AG04449 (cell line): ENCODE measurements around the gene PLEKHA6.

Experiments
- CTCF ChIA-PET: fragments of 350-600 bp; formaldehyde crosslinking; extraction: SDS; loops from one replicate; lab custom pipeline; 2021; ENCODE audit warnings: antibody characterized with exemption; lab: Yijun Ruan, JAX
- POLR2A ChIA-PET: fragments of 400-600, 350-600 bp; formaldehyde crosslinking; extraction: SDS; loops from one replicate; lab custom pipeline; 2020; ENCODE audit warnings: antibody characterized with exemption, inconsistent platforms; lab: Yijun Ruan, JAX
- DNase-seq: peaks from one replicate; pipeline ENCODE4 v3.0.0-alpha.2; 2010; ENCODE audit warnings: low read depth, low spot score
- H3K4me3 ChIP-seq: 2 replicates; pipeline ENCODE4 v1.5.1; 2011; ENCODE audit warnings: low read depth, mild to moderate bottlenecking, control low read depth, low read length
- TF ChIP-seq, protein P1 (sequence below): IDR thresholded peaks from one replicate; pipeline ENCODE4 v1.5.1; 2011; ENCODE audit warnings: mild to moderate bottlenecking, moderate library complexity, low read length, control low read depth, inconsistent platforms; ENCODE audit not compliant: insufficient read depth; ENCODE audit errors: missing control alignments

The PLEKHA6 gene

DNA sequence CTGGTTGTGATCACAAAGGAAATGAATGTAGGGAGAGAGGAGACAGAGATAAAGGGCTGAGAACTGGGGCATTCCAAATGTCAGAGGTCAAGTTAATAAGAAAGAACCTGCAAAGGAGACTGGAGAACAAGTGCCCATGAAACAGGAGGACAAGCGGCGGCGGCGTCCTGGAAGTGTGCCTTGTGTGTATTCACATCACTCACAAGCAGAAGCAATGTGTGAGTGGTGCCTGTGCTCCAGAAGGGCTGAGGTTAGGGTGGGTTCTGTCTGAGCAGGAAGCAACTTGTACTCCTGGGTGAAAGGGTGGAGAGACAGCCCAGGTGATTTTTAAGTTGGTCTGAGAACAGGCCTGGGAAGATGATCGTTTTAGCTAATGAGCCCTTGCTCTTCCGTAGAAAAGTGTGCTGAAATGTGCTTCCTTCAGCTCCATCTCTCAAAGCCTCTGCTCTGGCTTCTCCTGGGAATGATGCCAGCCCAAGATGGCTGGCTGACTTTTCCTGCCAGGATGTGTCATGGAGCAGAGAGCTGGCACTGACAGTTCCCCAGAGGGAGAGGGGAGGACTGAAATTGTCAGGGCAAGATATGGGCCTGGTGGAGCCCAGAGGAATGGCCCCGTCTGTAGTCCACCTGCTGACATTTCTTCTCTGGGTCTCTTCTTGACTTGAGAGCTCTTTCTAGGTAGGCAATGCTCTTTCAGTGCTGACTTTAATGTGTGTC, 25.1 kb upstream of the PLEKHA6 start:
- no peak overlapping the region for H3K4me3 ChIP-seq
- TF ChIP-seq, protein P1, sequence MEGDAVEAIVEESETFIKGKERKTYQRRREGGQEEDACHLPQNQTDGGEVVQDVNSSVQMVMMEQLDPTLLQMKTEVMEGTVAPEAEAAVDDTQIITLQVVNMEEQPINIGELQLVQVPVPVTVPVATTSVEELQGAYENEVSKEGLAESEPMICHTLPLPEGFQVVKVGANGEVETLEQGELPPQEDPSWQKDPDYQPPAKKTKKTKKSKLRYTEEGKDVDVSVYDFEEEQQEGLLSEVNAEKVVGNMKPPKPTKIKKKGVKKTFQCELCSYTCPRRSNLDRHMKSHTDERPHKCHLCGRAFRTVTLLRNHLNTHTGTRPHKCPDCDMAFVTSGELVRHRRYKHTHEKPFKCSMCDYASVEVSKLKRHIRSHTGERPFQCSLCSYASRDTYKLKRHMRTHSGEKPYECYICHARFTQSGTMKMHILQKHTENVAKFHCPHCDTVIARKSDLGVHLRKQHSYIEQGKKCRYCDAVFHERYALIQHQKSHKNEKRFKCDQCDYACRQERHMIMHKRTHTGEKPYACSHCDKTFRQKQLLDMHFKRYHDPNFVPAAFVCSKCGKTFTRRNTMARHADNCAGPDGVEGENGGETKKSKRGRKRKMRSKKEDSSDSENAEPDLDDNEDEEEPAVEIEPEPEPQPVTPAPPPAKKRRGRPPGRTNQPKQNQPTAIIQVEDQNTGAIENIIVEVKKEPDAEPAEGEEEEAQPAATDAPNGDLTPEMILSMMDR, result no peak
- POLR2A ChIA-PET, result interaction anchor here (1.4 kb wide), 1 partner anchor 14 kb away, joined by 4 read pairs; no protein-coding TSS in a partner anchor
- DNase-seq, result no peak
- CTCF ChIA-PET, result interaction anchor here (0.7 to 6.8 kb wide), 5 partner anchors 13 to 177 kb away, joined by 3 to 87 read pairs (median 9); partner anchors contain the start of gene GOLT1A

DNA sequence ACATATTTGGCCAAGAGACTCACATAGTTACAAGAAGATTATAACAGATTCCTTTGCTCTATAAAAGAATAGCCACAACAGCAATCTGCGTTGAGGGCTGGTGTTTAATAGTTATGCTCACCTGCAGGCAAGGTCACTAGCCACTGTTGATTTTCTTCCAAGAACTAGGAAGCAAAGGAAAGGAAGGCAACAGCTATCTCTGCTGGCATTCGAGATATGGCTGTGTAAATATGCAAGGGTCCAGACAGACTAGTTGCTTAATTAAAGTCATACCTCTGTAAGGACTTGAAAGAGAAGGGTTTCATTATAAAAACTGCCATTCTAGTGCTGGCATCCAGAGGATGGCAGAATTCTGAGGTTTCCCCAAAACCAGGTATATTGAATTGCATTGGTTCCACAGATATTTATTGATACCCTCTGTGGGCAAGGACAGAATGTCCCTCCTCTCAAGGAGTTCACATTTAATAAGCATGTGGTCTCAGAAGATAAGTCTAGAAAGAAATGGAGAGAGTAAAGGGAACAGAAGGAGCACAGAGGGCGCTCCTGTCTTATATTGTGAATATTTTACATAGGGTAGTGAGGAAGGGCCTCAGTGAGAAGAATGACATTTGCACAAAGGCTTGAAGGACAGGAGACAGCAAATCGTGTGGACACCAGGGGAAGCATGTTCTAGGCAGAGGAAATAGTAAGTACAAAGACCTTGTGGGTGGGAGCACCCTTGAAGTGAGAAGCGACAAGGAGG, 23.6 kb upstream of the PLEKHA6 start:
- POLR2A ChIA-PET, result no interaction called here
- no peak for DNase-seq

DNA sequence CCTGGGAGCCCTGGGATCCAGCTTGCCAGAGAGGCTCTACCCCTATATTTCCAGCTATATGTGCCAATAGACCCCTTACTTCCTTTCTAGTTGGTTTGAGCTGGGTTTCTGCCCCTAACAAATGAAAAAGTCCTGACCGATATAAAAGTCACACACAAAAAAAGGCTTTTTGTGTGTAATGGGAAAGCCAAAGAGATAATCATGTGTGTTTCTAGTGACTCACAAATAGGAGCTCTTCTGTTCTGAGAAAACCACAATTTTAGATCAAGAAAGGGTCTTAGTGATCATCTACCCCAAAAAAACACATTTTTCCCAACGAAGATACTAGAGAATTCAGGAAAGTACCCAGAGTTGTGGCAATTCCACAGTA, 23.0 kb upstream of the PLEKHA6 start:
- ChIA-PET POLR2A (no interaction called here), CTCF (interaction anchor here (1.1 to 13.1 kb wide), 6 partner anchors 16 to 522 kb away, joined by 3 to 136 read pairs (median 12); partner anchors contain the start of genes GOLT1A, PLEKHA6 and SNRPE)
- TF ChIP-seq, protein P1, result no peak
- no peak for DNase-seq
- no peak overlapping the region for H3K4me3 ChIP-seq

More for the DNA sequence above, 23.6 kb upstream of the PLEKHA6 start:
- TF ChIP-seq, protein P1, result no peak
- H3K4me3 ChIP-seq, result no peak overlapping the region
- CTCF ChIA-PET, result interaction anchor here (1.1 to 13.1 kb wide), 6 partner anchors 15 to 522 kb away, joined by 3 to 136 read pairs (median 12); partner anchors contain the start of genes GOLT1A, PLEKHA6 and SNRPE

DNA sequence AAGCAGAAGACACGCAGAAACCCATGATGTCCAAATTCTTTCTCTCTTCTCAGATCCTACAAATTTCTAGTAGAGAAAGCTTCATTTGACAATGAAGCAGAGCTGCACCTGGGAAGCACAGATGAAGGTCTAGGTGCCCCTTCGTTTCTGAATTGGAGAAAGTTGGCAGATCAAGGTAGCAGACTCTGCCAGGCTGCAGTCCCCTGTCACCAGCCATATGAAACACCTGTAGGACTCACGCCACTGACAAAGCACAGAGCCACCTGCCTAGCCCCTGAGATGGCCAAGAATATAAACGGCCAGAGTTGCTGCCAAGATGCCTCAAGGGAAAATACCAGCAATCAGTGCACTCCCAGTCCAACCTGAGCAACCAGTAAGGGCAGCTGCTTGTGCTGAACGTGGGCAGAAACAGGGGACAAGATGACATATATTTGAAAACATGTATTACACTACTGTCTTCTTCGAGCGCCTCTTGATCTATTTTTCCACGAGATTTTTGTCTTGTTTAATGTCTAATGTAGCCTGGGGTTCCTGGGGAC, 20.6 kb upstream of the PLEKHA6 start:
- TF ChIP-seq, protein P1, result no peak
- CTCF ChIA-PET, result interaction anchor here (1.3 to 13.1 kb wide), 9 partner anchors 10 to 520 kb away, joined by 3 to 136 read pairs (median 10); partner anchors contain the start of genes GOLT1A and PLEKHA6
- no peak overlapping the region for H3K4me3 ChIP-seq
- POLR2A ChIA-PET, result no interaction called here
- no peak for DNase-seq

DNA sequence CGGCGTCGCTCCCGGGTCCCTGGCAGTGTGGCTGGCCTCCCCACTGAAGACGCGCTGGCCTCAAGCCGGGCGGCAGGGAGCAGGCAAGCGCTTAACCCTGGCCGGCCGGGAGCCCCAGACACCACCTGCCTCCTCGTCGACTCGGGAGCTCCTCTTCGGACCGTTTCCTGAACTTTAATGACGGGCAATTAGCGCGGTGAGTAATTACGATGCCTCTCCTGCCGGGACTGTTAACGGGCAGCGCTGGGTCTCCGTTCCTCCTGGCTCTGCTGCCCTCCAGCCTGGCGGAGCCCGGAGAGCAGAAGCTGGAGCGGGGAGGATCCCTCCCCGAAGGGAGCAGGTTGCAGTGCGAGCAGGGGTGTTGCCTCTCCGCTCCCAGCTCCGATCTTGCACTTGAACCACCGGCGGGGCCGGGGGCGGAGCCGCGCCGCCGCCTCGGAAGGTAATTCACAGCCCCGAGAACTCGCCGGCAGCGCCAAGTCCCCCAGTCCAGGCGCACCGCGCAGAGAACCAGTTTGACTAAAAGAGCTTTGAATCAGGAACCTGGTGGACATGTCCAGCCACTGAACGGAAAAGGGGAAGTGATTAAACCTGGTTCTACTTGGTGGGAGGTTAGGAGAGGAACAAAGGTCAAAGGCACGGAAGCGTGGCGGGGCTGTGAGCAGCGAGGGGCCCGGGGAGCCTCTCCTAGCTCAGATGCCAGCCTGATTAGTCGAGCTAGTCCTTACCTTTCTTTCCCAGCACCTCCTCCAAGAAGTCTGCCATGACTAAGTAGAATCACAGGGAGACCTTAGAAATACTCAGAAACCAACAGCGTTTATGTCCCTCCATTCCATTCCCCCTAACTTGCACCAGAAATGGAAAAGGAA, 18.3 kb upstream of the PLEKHA6 start:
- TF ChIP-seq, protein P1, result no peak
- DNase-seq, result no peak
- H3K4me3 ChIP-seq, result peak overlapping the region; percentile 50

More for the DNA sequence above, 18.3 kb upstream of the PLEKHA6 start:
- POLR2A ChIA-PET, result no interaction called here
- CTCF ChIA-PET, result interaction anchor here (0.7 to 13.1 kb wide), 14 partner anchors 9 to 218 kb away, joined by 3 to 136 read pairs (median 4); partner anchors contain the start of genes GOLT1A, PIK3C2B and PLEKHA6
